Measurements from ENCODE around the gene TOMM22.

TOMM22 gene

DNA sequence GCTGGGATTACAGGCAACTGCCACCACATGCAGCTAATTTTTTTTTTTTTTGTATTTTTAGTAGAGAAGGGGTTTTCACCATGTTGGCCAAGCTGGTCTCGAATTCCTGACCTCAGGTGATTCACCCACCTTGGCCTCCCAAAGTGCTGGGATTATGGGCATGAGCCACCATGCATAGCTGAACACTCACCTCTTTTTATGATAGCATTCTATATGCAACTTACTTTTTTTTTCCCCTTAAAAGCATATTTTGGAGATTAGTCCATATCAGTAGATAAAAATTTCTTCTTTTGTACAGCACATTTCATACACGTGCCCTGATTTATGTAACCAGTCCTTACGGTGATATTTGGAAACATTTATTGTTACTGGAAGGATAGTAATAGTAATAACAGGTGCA, 38.6 kb downstream of the TOMM22 start:
- TF ChIP-seq, protein P1, sequence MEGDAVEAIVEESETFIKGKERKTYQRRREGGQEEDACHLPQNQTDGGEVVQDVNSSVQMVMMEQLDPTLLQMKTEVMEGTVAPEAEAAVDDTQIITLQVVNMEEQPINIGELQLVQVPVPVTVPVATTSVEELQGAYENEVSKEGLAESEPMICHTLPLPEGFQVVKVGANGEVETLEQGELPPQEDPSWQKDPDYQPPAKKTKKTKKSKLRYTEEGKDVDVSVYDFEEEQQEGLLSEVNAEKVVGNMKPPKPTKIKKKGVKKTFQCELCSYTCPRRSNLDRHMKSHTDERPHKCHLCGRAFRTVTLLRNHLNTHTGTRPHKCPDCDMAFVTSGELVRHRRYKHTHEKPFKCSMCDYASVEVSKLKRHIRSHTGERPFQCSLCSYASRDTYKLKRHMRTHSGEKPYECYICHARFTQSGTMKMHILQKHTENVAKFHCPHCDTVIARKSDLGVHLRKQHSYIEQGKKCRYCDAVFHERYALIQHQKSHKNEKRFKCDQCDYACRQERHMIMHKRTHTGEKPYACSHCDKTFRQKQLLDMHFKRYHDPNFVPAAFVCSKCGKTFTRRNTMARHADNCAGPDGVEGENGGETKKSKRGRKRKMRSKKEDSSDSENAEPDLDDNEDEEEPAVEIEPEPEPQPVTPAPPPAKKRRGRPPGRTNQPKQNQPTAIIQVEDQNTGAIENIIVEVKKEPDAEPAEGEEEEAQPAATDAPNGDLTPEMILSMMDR (IDR thresholded peaks at IDR 0.05; ENCODE audit: low read depth, low read length): no peak
- TF ChIP-seq, protein P2, sequence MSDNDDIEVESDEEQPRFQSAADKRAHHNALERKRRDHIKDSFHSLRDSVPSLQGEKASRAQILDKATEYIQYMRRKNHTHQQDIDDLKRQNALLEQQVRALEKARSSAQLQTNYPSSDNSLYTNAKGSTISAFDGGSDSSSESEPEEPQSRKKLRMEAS (IDR thresholded peaks at IDR 0.05; ENCODE audit: low read depth, low read length): no peak
- no peak for TF ChIP-seq MYC (IDR thresholded peaks at IDR 0.05; ENCODE audit: low read depth, low read length)
- TF ChIP-seq POLR2A (IDR thresholded peaks at IDR 0.05; ENCODE audit: extremely low read depth, insufficient read length): no peak
- DNase-seq (ENCODE audit: low read depth): no peak
- H3K4me3 ChIP-seq (ENCODE audit: low read depth, low read length): no peak overlapping the region

DNA sequence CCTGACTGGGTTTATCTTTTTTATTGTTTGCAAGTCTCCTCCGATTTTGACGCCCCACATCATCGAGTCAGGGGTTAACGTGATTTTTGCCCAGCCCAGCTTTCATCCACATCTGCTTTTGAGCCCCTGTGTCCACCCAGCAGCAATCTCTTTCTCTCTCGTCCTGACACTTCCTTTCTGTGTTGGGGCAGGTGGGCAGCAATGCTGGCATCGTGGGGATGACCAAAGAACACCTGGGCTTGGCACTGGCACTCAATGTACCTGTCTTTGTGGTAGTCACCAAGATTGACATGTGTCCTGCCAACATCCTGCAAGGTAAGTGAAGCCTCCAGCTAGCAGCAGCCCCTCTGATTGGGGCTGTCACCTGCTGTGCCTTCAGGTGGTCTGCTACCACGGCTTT, 39.8 kb downstream of the TOMM22 start:
- DNase-seq (ENCODE audit: low read depth): no peak
- no peak overlapping the region for H3K4me3 ChIP-seq (ENCODE audit: low read depth, low read length)
- TF ChIP-seq, protein P1 (IDR thresholded peaks at IDR 0.05; ENCODE audit: low read depth, low read length): no peak
- no peak for TF ChIP-seq MYC (IDR thresholded peaks at IDR 0.05; ENCODE audit: low read depth, low read length)
- TF ChIP-seq, protein P2 (IDR thresholded peaks at IDR 0.05; ENCODE audit: low read depth, low read length): no peak
- no peak for TF ChIP-seq POLR2A (IDR thresholded peaks at IDR 0.05; ENCODE audit: extremely low read depth, insufficient read length)

DNA sequence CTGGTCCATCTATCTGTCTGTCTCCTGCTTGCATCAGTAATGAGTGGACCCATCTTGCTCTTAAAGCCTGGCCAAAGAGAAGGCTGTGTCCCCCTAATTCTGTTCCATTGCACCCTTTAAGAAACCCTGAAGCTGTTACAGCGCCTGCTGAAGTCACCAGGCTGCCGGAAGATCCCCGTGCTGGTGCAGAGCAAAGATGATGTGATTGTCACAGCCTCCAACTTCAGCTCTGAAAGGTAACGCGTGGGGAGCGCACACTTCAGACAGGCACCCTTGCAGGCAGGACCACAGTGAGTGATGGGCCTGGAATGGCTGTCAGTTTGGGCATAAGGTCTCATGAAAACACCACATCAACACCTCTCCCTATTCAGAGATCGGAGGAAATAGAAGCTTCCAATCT, 42.4 kb downstream of the TOMM22 start:
- no peak overlapping the region for H3K4me3 ChIP-seq (ENCODE audit: low read depth, low read length)
- TF ChIP-seq MYC (IDR thresholded peaks at IDR 0.05; ENCODE audit: low read depth, low read length) (no peak), POLR2A (IDR thresholded peaks at IDR 0.05; ENCODE audit: extremely low read depth, insufficient read length) (no peak)
- TF ChIP-seq, protein P2 (IDR thresholded peaks at IDR 0.05; ENCODE audit: low read depth, low read length): no peak
- TF ChIP-seq, protein P1 (IDR thresholded peaks at IDR 0.05; ENCODE audit: low read depth, low read length): no peak
- no peak for DNase-seq (ENCODE audit: low read depth)

DNA sequence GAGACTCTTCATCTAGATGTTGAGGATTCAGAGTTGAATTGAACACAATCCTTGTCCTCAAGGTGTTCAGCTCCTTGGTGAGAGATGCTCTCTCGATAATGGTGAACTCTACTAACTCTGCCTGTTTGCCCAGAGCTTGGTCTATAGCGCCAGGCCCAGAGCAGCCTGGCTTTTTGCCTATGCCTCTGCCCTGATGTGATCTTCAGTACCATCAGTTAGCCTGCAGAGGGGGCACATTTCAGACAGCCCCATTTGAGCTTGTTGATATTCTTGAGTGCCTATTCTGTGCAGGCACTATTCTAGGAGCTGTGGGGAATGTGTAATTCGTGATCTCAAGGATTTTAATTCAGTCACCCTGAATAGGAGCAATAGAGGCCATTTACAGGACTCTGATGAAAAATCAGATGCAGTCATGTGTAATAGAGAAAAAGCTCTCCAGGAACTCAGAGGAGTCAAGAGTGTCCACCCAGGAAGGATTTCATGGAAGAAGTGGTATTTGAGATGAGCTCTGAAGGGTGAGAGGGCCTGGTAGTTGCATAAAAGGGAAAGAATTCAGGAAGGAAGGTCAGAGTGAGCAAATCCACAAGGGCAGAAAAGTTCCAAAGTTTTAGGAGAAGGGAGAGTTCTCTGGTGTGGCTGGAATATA, 43.3 kb downstream of the TOMM22 start:
- DNase-seq (ENCODE audit: low read depth): peak; percentile 54
- H3K4me3 ChIP-seq (ENCODE audit: low read depth, low read length): no peak overlapping the region
- no peak for TF ChIP-seq MYC (IDR thresholded peaks at IDR 0.05; ENCODE audit: low read depth, low read length)
- TF ChIP-seq, protein P1 (IDR thresholded peaks at IDR 0.05; ENCODE audit: low read depth, low read length): peak; percentile 30

DNA sequence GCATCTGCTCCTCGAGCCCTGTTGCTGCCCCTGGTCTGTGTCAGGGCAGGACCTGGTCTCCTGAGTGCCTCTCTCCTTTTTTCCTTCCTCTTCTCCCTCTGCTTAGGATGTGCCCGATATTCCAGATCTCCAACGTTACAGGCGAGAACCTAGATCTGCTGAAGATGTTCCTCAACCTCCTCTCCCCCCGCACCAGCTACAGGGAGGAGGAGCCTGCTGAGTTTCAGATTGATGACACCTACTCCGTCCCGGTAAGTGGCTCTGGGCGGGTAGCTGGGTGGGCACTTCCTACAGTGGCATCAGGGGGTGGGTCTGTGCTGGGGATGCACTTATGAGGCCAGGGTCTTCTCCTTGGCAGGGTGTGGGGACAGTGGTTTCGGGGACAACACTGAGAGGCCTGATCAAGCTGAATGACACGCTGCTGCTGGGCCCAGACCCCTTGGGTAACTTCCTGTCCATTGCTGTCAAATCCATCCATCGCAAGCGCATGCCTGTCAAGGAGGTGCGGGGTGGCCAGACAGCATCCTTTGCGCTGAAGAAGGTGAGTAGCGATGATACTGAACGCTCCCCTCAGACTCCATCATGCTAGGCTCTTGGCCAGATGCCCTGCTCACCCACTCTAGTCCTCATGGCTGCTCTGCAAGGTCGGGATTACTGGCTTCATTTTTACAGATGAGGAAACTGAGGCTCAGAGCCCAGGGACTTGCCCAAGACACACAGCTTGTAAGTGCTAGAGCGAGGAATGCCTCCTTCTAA, 44.3 kb downstream of the TOMM22 start:
- DNase-seq (ENCODE audit: low read depth): no peak
- TF ChIP-seq, protein P1 (IDR thresholded peaks at IDR 0.05; ENCODE audit: low read depth, low read length): no peak
- TF ChIP-seq POLR2A (IDR thresholded peaks at IDR 0.05; ENCODE audit: extremely low read depth, insufficient read length) (no peak), MYC (IDR thresholded peaks at IDR 0.05; ENCODE audit: low read depth, low read length) (no peak)
- TF ChIP-seq, protein P2 (IDR thresholded peaks at IDR 0.05; ENCODE audit: low read depth, low read length): no peak
- H3K4me3 ChIP-seq (ENCODE audit: low read depth, low read length): no peak overlapping the region
